Immature natural killer cell (primary cell): Measurements from ENCODE around the gene TBL1X. TPM values are rescaled to one million over a fixed set of nuclear protein-coding genes. Genes with fewer than 3 reads are reported as not detected.
"Not testable (repeated sequence)": the region's sequence is repeated elsewhere in the genome, so short reads cannot be mapped to it uniquely, and the experiment has no call there.

Experiments
- DNase-seq, 3 donors: peaks; one replicate each; pipeline ENCODE4 v3.0.0; 2022; ENCODE audit warnings: mixed read lengths in 1 of 3
- H3K27ac Mint-ChIP-seq, 6 donors: one replicate each; pipeline ENCODE4 v1.8.0; 2020; ENCODE audit warnings: mixed read lengths in 6 of 6, mild to moderate bottlenecking in 5 of 6, inconsistent platforms in 4 of 6, moderate library complexity in 3 of 6
- H3K27me3 Mint-ChIP-seq, 3 donors: one replicate each; pipeline ENCODE4 v1.8.0; 2020 to 2021; ENCODE audit warnings: low read depth in 3 of 3, mild to moderate bottlenecking in 3 of 3, mixed read lengths in 3 of 3, moderate library complexity in 3 of 3, inconsistent platforms in 1 of 3
- H3K36me3 Mint-ChIP-seq, 3 donors: one replicate each; pipeline ENCODE4 v1.8.0; 2020; ENCODE audit warnings: mixed read lengths in 3 of 3, inconsistent platforms in 2 of 3, mild to moderate bottlenecking in 2 of 3
- H3K4me1 Mint-ChIP-seq, 2 donors: one replicate each; pipeline ENCODE4 v1.8.0; 2020; ENCODE audit warnings: inconsistent platforms in 2 of 2, mild to moderate bottlenecking in 2 of 2, mixed read lengths in 2 of 2, moderate library complexity in 1 of 2
- H3K4me3 Mint-ChIP-seq, 5 donors: one replicate each; pipeline ENCODE4 v1.8.0; 2020; ENCODE audit warnings: mild to moderate bottlenecking in 5 of 5, mixed read lengths in 5 of 5, inconsistent platforms in 3 of 5, moderate library complexity in 3 of 5
- H3K9me3 Mint-ChIP-seq, 6 donors: one replicate each; pipeline ENCODE4 v1.8.0; 2020; ENCODE audit warnings: mild to moderate bottlenecking in 6 of 6, mixed read lengths in 6 of 6, inconsistent platforms in 4 of 6, moderate library complexity in 3 of 6
- polyA plus RNA-seq, 3 donors: library from polyadenylated mRNA; unstranded; fragments of 300-500 nt; fragmentation: Illumina TruSeq; gene quantifications; one replicate each; pipeline ENCODE4 v1.2.3, GENCODE V29; 2021

TBL1X gene
- polyA plus RNA-seq, 3 donors from 2014 or later: 6.4 to 12.6 (median 9.9) TPM

GRCh38 chrX:9535101-9535500, 70.2 kb downstream of the TBL1X start:
- H3K27ac Mint-ChIP-seq: peak overlapping the region in 1 of 6 donors; percentile 77
- H3K4me1 Mint-ChIP-seq: peaks cover 37 to 51% of the 10 kb centered on the region in 2 donors
- H3K36me3 Mint-ChIP-seq: peaks cover 0 to 4% (median 0%) of the 10 kb centered on the region in 3 donors
- peaks cover 0 to 3% (median 0%) of the 10 kb centered on the region in 3 donors for H3K27me3 Mint-ChIP-seq
- no peak for DNase-seq
- peaks cover 0 to 1% (median 0%) of the 10 kb centered on the region in 6 donors for H3K9me3 Mint-ChIP-seq
- H3K4me3 Mint-ChIP-seq: peak overlapping the region in 1 of 5 donors; percentile 27

GRCh38 chrX:9536156-9536555, 71.3 kb downstream of the TBL1X start:
- Mint-ChIP-seq H3K4me1 (peaks cover 28 to 43% of the 10 kb centered on the region in 2 donors), H3K27ac (peak overlapping the region in 1 of 6 donors; percentile 4)
- not testable (repeated sequence) for H3K27me3 Mint-ChIP-seq, DNase-seq, H3K4me3 Mint-ChIP-seq, H3K9me3 Mint-ChIP-seq, H3K36me3 Mint-ChIP-seq

DNA sequence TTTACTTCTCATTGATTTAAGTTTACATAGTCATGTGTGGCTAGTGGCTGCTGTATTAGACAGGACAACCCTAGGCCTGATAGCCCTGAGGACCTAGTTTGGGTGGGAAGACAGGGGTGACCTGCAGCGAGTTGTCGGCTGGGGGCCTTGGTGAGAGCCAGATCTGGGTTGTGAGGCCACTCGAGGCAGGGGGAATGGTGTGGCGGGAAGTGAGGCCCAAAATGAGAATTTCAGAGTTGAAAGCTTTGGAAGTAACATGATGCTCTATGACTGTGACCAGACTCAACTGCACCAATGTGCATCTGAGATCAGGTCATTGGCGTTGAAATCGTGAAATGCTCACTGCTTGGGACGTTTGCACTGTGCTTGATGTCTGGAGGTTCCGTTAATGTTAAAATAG, 72.9 kb downstream of the TBL1X start:
- Mint-ChIP-seq H3K36me3 (peaks cover 0 to 4% (median 0%) of the 10 kb centered on the region in 3 donors), H3K27me3 (peaks cover 0 to 8% (median 0%) of the 10 kb centered on the region in 3 donors), H3K27ac (no peak overlapping the region), H3K4me3 (no peak overlapping the region), H3K4me1 (peaks cover 27 to 42% of the 10 kb centered on the region in 2 donors), H3K9me3 (peaks cover 0 to 1% (median 0%) of the 10 kb centered on the region in 6 donors)
- DNase-seq: no peak

DNA sequence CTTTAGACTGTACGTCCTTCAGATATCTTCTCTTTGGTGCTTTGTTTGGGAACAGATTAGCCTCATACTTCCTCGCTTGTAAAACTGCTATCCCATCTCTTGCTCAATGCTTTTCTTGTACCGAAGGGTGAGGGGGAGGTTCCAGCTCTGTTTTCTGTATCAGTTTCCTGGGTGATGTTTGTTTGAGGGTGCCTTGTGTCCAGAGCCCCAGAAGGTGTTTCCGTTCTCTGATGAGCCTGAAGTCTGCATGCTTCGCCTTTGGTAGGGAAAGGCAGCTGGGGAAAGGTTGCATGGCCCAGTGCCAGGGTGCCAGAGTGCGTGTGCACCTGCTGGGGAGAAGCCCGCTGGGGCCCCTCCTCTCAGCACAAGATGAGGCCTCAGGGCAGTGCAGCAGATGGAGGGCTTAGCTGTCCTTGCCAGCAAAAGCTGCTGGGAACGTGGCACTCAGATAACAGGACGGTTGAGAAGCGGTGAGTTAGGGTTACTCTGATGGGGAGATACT, 73.7 kb downstream of the TBL1X start:
- H3K9me3 Mint-ChIP-seq: peaks cover 0 to 1% (median 0%) of the 10 kb centered on the region in 6 donors
- peaks cover 19 to 38% of the 10 kb centered on the region in 2 donors for H3K4me1 Mint-ChIP-seq
- H3K36me3 Mint-ChIP-seq: peaks cover 0 to 4% (median 0%) of the 10 kb centered on the region in 3 donors
- no peak overlapping the region for H3K4me3 Mint-ChIP-seq
- peak overlapping the region in 1 of 6 donors; percentile 6 for H3K27ac Mint-ChIP-seq
- no peak for DNase-seq
- peaks cover 0 to 8% (median 0%) of the 10 kb centered on the region in 3 donors for H3K27me3 Mint-ChIP-seq

DNA sequence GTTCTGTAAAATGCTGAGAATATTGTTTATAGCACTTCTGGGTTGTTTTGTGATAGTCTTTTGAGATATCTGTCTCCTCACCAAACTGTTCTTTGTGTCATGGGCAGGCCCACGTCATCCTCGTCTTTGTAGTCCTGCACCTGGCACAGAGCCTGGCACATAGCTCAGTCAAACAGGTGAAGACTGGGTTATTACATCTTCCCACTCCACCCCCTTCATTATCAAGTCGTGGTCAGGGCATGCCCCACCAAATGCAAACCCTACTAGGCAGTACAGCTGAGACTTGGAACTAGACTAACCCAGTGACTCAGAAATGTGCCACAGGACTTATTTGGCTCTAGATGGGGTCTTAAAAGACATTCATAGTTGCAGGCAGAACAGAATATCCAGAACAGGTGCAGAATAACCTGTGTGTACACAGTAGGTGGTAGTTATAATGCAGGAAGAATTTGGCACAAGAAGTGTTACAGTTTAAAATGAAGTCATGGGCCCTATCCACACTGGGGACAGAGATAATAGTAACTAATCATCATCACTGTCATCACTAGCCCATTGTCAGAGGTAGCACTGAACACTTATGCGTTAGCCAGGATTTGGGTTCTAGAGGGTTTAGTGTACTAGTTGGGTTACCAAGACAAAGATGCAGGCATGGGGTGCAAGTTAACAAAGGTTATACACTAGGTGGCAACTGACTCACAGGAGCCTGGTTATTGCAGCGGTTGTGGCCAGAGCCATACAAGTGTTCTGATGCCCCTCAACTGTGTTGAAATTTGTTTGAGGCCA, 74.9 kb downstream of the TBL1X start:
- Mint-ChIP-seq H3K27ac (peak overlapping the region in 1 of 6 donors; percentile 62), H3K36me3 (peaks cover 0 to 4% (median 0%) of the 10 kb centered on the region in 3 donors), H3K9me3 (no peaks in the 10 kb centered on the region), H3K27me3 (peaks cover 0 to 8% (median 0%) of the 10 kb centered on the region in 3 donors), H3K4me3 (no peak overlapping the region), H3K4me1 (peaks cover 11 to 28% of the 10 kb centered on the region in 2 donors)
- no peak for DNase-seq

DNA sequence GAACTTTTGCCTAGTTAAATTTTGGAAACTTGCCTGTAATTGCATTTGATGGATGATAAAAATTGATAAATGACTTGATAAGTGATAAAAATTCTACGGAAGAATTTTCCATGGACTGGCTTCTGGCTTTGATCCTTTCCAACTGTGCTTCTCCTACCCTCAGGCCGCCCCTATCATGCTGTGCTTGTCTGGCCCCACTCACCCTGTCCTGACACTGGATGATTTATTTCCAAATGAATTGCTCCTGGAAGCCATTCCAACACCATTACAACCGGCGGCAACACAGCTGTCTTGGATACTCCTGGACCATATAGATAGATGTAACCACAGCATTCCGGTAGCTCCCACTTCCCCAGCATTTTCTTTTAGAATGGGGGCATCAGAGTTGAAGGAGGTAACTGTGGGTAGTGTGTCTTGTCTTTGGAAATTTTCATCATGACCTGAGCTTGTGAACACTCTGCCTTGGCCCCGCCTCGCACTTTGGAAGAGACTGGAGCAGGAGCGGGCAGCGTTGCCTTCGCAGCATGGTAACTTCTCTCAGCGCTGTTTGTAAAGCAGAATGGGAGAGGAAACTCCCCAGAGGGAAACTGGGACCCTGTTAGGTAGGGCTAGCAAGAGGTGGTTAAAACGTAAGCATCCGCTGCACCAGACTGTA, 77.4 kb downstream of the TBL1X start:
- Mint-ChIP-seq H3K27me3 (peaks cover 0 to 8% (median 3%) of the 10 kb centered on the region in 3 donors), H3K27ac (no peak overlapping the region), H3K4me1 (peaks cover 13 to 26% of the 10 kb centered on the region in 2 donors), H3K4me3 (no peak overlapping the region), H3K9me3 (peaks cover 0 to 3% (median 0%) of the 10 kb centered on the region in 6 donors), H3K36me3 (peaks cover 0 to 10% (median 0%) of the 10 kb centered on the region in 3 donors)
- no peak for DNase-seq

GRCh38 chrX:9542761-9543111, 77.9 kb downstream of the TBL1X start:
- Mint-ChIP-seq H3K27me3 (peaks cover 0 to 8% (median 3%) of the 10 kb centered on the region in 3 donors), H3K36me3 (peaks cover 0 to 7% (median 0%) of the 10 kb centered on the region in 3 donors), H3K9me3 (peaks cover 0 to 3% (median 0%) of the 10 kb centered on the region in 6 donors), H3K4me1 (peaks cover 14 to 26% of the 10 kb centered on the region in 2 donors), H3K27ac (no peak overlapping the region), H3K4me3 (no peak overlapping the region)
- DNase-seq: no peak

DNA sequence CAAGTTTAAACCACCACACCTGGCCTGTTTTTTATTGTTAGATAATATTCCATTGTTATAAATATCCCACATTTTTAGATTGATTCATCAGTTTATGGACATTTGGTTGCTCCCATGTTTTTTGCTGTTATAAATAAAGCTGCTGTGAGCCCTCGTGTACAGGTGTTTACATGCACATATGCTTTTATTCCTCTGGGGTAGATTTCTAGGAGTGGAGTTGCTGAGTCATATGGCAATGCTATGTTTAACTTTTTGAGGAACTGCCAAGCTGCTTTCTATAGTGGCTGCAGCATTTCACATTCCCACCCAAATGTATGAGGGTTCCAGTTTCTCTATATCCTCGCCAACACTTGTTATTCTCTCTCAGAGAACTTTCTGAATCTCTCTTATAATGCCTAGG, 90.5 kb downstream of the TBL1X start:
- DNase-seq: no peak
- H3K27ac Mint-ChIP-seq: no peak overlapping the region

DNA sequence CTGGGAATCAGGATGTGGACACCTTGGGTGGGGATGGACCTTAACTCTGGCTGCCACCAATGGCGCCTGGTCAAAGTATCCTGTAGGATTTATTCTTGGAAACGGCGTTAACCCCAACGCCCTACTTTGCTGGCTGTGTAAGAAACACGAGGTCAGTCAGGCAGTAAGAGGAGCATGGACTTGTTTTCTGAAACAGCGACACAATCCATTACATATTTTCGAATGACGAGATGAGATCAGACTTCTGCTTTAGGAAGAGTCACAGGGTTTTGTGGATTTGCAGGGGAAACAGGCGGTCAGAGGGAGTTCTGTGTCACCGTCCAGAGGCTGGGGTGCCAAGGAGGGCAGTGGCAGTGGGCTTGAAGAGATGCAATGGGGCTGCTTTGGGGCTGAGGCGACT, 92.2 kb downstream of the TBL1X start:
- DNase-seq: no peak
- Mint-ChIP-seq H3K27ac (peak overlapping the region in 1 of 6 donors; percentile 50), H3K36me3 (no peaks in the 10 kb centered on the region), H3K27me3 (peaks cover 0 to 4% (median 0%) of the 10 kb centered on the region in 3 donors), H3K4me3 (no peak overlapping the region), H3K4me1 (peaks cover 27 to 45% of the 10 kb centered on the region in 2 donors), H3K9me3 (no peaks in the 10 kb centered on the region)

More for the DNA sequence above, 90.5 kb downstream of the TBL1X start:
- no peak overlapping the region for H3K4me3 Mint-ChIP-seq
- H3K4me1 Mint-ChIP-seq: peaks cover 27 to 45% of the 10 kb centered on the region in 2 donors
- no peaks in the 10 kb centered on the region for H3K36me3 Mint-ChIP-seq
- peaks cover 0 to 4% (median 0%) of the 10 kb centered on the region in 3 donors for H3K27me3 Mint-ChIP-seq
- H3K9me3 Mint-ChIP-seq: no peaks in the 10 kb centered on the region

DNA sequence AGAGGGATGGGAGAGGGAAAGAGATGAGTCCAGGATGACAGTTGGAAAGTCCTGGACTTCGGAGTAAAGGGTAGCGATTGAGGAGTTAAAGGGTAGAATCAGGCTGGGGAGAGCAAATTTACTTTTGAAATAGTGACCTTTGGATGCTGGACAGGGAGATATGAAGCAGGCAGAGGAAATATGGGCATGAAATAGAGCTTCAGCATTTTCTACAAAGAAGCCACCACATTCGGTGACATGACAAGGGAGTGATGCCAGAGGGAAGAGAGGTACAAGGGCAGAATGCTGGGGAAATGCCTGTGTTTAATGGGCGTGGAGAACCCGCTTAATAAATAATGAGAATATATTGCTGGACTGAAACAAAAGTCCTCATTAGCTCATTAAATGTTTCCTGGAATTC, 92.7 kb downstream of the TBL1X start:
- Mint-ChIP-seq H3K27me3 (peaks cover 0 to 4% (median 0%) of the 10 kb centered on the region in 3 donors), H3K4me1 (peaks cover 27 to 41% of the 10 kb centered on the region in 2 donors), H3K4me3 (no peak overlapping the region), H3K36me3 (no peaks in the 10 kb centered on the region), H3K9me3 (no peaks in the 10 kb centered on the region), H3K27ac (peak overlapping the region in 1 of 6 donors; percentile 50)
- DNase-seq: no peak

DNA sequence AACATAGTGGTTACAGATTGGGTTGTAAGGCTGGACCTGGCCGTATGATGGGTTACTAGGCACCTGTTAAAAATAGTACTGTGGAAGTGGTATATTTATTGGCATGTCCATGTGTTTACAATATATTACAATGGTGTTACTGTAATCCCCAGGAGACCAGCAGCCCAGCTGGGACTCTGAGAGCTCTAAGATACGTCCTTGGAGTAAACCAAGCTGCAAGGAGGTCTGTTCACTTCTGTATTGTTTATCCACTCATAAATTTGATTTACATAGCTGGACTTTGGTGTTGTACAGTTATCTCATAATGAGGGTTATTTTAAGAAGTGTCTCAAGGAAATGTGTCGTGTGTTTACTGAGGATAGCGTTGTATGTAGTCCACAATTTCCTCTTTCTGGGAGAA, 93.8 kb downstream of the TBL1X start:
- Mint-ChIP-seq H3K27me3 (peaks cover 0 to 3% (median 0%) of the 10 kb centered on the region in 3 donors), H3K36me3 (no peaks in the 10 kb centered on the region), H3K4me1 (peaks cover 25 to 34% of the 10 kb centered on the region in 2 donors), H3K9me3 (peaks cover 0 to 2% (median 0%) of the 10 kb centered on the region in 6 donors), H3K27ac (no peak overlapping the region), H3K4me3 (no peak overlapping the region)
- DNase-seq: no peak

DNA sequence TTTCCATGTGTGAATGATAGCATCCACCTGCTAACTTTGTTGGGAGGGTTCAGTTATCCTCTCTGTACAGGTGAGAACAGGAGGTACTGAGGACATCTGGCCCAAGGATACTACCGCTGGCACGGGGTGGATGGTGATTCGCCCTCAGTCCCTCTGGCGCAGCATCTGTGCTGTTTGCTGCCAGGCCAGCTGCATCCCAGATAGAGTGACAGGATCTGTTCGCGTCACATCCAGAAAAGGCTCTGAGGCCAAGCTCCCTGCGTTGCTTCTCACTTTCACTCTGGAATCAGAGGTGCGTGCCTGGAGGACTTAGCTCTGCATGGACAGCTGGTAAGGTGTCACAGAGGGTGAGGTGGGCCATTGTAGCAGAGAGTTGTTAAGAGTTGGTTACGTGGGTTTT, 95.4 kb downstream of the TBL1X start:
- Mint-ChIP-seq H3K36me3 (no peaks in the 10 kb centered on the region), H3K9me3 (peaks cover 0 to 2% (median 0%) of the 10 kb centered on the region in 6 donors), H3K27ac (no peak overlapping the region), H3K4me3 (no peak overlapping the region), H3K4me1 (peaks cover 25 to 33% of the 10 kb centered on the region in 2 donors), H3K27me3 (peaks cover 0 to 3% (median 0%) of the 10 kb centered on the region in 3 donors)
- DNase-seq: no peak

DNA sequence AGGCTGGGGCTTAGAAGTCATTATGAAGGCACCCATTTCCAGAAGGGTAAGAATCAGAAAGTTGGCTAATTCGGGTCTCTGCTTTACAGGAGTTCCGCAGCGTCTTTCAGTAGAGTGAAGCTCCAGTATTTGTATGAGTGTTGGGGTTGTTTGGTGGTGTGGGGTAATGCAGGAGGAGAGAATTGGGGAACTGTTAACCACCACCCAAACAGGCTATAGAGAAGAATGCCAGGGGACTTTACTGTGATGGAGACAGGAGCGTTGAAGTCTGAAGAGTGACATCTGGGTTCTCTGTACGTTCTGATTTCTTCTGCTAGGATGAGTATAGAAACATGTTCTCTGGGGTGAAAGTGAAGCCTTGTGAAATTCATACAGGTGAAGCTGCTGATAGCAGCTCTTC, 96.3 kb downstream of the TBL1X start:
- DNase-seq: no peak
- peaks cover 0 to 2% (median 0%) of the 10 kb centered on the region in 6 donors for H3K9me3 Mint-ChIP-seq
- peaks cover 27 to 33% of the 10 kb centered on the region in 2 donors for H3K4me1 Mint-ChIP-seq
- peaks cover 0 to 3% (median 1%) of the 10 kb centered on the region in 3 donors for H3K27me3 Mint-ChIP-seq
- H3K27ac Mint-ChIP-seq: no peak overlapping the region
- no peak overlapping the region for H3K4me3 Mint-ChIP-seq
- no peaks in the 10 kb centered on the region for H3K36me3 Mint-ChIP-seq

DNA sequence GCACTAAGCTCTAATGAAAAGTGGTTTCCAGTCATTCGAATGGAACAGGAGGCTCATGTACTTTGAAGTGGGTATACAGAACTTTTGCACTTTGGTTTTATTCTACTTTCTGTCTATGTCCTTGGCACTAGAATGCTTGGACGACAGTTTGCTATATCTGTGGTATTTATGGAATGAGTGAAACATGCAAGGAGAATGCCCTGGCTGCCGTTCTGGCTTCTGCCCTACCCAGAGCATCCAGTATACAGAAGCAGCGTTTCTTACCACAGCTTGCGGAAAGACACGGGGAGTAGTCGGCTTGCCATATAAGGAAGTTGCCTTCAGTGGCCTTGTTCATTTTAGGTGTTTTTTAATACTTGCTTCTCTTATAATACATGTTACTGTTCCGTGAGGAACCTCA, 98.0 kb downstream of the TBL1X start:
- H3K4me1 Mint-ChIP-seq: peaks cover 19 to 21% of the 10 kb centered on the region in 2 donors
- H3K27ac Mint-ChIP-seq: peak overlapping the region in 1 of 6 donors; percentile 53
- peaks cover 0 to 2% (median 0%) of the 10 kb centered on the region in 6 donors for H3K9me3 Mint-ChIP-seq
- no peak overlapping the region for H3K4me3 Mint-ChIP-seq
- no peak for DNase-seq
- H3K36me3 Mint-ChIP-seq: no peaks in the 10 kb centered on the region
- H3K27me3 Mint-ChIP-seq: peaks cover 0 to 3% (median 0%) of the 10 kb centered on the region in 3 donors
